Sigmoid colon (tissue), 4 donors: Measurements from ENCODE around the gene DNAH9.

ENCODE experiments used
- CTCF ChIP-seq, 4 experiments: fragments of 450-650 bp in 3 of 4; fragments of 200-600 bp in 1 of 4; IDR thresholded peaks; one replicate each; pipeline ENCODE4 v1.5.1; 2016 to 2019; ENCODE audit warnings: antibody characterized with exemption in 4 of 4, mild to moderate bottlenecking in 3 of 4, moderate library complexity in 2 of 4
- POLR2AphosphoS5 ChIP-seq, 4 donors: sonication (generic); formaldehyde crosslinking; IDR thresholded peaks; one replicate each; pipeline ENCODE4 v1.6.1; 2017; ENCODE audit warnings: antibody characterized with exemption in 4 of 4

GRCh38 chr17:11550431-11550830 is 47.8 kb upstream of the DNAH9 start:
- TF ChIP-seq CTCF (IDR thresholded peaks at IDR 0.05): no peak
- no peak for TF ChIP-seq POLR2AphosphoS5 (IDR thresholded peaks at IDR 0.05)
